Left ventricle myocardium inferior (tissue), 1 donor: ENCODE results near the gene ZCCHC7. TPM values are rescaled to one million over a fixed set of nuclear protein-coding genes. Genes with fewer than 3 reads are reported as not detected.
"Not testable (repeated sequence)": the region's sequence is repeated elsewhere in the genome, so short reads cannot be mapped to it uniquely, and the experiment has no call there.

Experiments used
- DNase-seq: peaks from one replicate; pipeline ENCODE4 v3.0.0-alpha.2; 2020
- H3K27ac ChIP-seq: fragments of 200-600 bp; replicated peaks from 2 replicates; pipeline ENCODE4 v1.8.0; 2021
- H3K27me3 ChIP-seq: fragments of 200-600 bp; 2 replicates; pipeline ENCODE4 v1.8.0; 2021; ENCODE audit warnings: low read depth
- H3K36me3 ChIP-seq: fragments of 200-600 bp; 2 replicates; pipeline ENCODE4 v1.8.0; 2021
- H3K4me1 ChIP-seq: fragments of 200-600 bp; 2 replicates; pipeline ENCODE4 v1.8.0; 2021
- H3K4me3 ChIP-seq: fragments of 200-600 bp; 2 replicates; pipeline ENCODE4 v1.8.0; 2021; ENCODE audit warnings: mild to moderate bottlenecking, moderate library complexity
- H3K9me3 ChIP-seq: fragments of 200-600 bp; replicated peaks from 2 replicates; pipeline ENCODE4 v1.8.0; 2021
- CTCF ChIP-seq: fragments of 200-600 bp; IDR thresholded peaks from 2 replicates; pipeline ENCODE4 v1.8.0; 2021; ENCODE audit warnings: antibody characterized with exemption, mild to moderate bottlenecking, borderline replicate concordance
- intact Hi-C: fragments of 100-400 bp; cut with micrococcal nuclease; formaldehyde crosslinking; loops from one replicate; pipeline ENCODE4 v1.11.0; 2022
- total RNA-seq: library from RNA; stranded (reverse); fragmentation: NEBNext Ultra II Directional; extraction: Animal tissue kit (Norgen Biotek cat#: 25700); gene quantifications from one replicate; pipeline ENCODE4 v1.2.1, GENCODE V29; 2021
- donor health status: DM: no; HTN: yes; CAD: no; lungs with severe emphysema.

ZCCHC7 gene
- total RNA-seq, 1 donor from 2014 or later: 8.1 TPM

- no peak overlapping the region for H3K4me3 ChIP-seq
- H3K9me3 ChIP-seq: peaks cover 11% of the 10 kb centered on the region
- H3K27me3 ChIP-seq: peaks cover 53% of the 10 kb centered on the region
- H3K36me3 ChIP-seq: no peaks in the 10 kb centered on the region
- H3K4me1 ChIP-seq: no peaks in the 10 kb centered on the region
- DNase-seq: no peak
- H3K27ac ChIP-seq: no peak overlapping the region
- intact Hi-C loops: no loop called here
- no peak for TF ChIP-seq CTCF
Measured at GRCh38 chr9:37107701-37108100, 12.7 kb upstream of the ZCCHC7 start.

- H3K4me3 ChIP-seq, H3K27ac ChIP-seq, H3K36me3 ChIP-seq, H3K27me3 ChIP-seq, DNase-seq, intact Hi-C loops, H3K9me3 ChIP-seq, H3K4me1 ChIP-seq: not testable (repeated sequence)
Measured at GRCh38 chr9:37114442-37114841, 5.9 kb upstream of the ZCCHC7 start.

DNA sequence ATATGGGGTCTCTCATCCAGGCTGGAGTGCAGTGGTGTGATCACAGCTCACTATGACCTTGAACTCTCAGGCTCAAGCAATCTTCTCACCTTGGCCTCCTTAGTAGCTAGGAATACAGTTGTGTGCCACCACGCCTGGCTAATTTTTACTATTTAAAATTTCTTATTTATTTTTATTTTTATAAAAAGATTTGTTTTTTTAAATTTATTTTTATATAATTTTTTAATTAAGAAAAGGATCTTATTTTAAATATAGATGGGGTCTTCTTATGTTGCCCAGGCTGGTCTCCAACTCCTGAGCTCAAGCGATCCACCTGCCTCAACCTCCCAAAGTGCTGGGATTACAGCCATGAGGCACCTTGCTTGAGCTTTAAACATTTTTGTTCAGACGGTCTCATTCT is 2.4 kb upstream of the ZCCHC7 start:
- Histone ChIP-seq H3K36me3 (no peaks in the 10 kb centered on the region), H3K4me1 (peaks cover 30% of the 10 kb centered on the region), H3K9me3 (no peaks in the 10 kb centered on the region), H3K27me3 (peaks cover 6% of the 10 kb centered on the region), H3K4me3 (no peak overlapping the region), H3K27ac (no peak overlapping the region)
- DNase-seq: no peak
- intact Hi-C loops: no loop called here
- TF ChIP-seq CTCF: no peak

DNA sequence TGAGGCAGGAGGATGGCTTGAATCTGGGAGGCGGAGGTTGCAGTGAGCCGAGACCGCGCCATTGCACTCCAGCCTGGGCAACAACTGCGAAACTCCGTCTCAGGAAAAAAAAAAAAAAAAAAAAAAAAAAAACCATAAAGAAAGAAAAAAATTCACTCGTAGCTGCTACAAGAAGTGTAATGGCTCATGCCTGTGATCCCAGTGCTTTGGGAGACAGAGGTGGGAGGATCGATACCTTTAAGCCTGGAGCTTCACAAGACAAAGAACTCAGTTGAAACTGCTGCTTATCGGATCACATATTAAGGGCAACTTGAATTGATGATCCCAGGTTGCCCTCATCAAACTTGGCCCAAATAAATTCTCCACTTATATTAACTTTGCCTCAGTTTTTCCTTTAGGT is 1.0 kb upstream of the ZCCHC7 start:
- TF ChIP-seq CTCF: no peak
- peaks cover 30% of the 10 kb centered on the region for H3K4me1 ChIP-seq
- H3K27ac ChIP-seq: no peak overlapping the region
- no peaks in the 10 kb centered on the region for H3K36me3 ChIP-seq
- no peak for DNase-seq
- peak overlapping the region; percentile 95 for H3K4me3 ChIP-seq
- H3K9me3 ChIP-seq: no peaks in the 10 kb centered on the region
- intact Hi-C loops: no loop called here
- H3K27me3 ChIP-seq: no peaks in the 10 kb centered on the region

DNA sequence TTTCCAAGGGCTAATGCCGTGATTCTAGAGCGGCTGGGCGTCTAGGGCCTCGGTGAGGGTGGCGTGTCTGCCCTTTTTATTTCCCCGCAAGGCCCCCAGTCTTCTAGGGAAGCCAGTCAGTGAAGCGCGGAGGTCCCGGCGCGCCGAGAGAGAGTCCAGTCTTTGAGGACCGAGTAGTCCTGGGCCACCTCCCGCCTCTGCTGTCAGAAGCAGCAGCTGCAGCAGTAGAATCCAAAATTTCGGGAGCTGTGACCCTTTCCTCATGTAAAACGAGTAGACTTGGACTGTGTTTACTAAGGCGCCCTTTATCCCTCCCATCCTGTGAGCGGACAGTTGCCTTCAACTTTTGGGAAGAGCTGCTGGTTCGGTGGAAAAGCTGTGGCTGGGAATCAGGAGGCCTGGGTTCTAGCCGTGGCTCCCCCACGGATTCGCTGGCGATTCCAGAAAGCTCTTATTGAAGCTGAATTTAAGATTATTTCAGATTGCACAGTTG is 515 bp downstream of the ZCCHC7 start:
- DNase-seq, H3K36me3 ChIP-seq, intact Hi-C loops, H3K27me3 ChIP-seq, H3K9me3 ChIP-seq: not testable (repeated sequence)
- Histone ChIP-seq H3K4me1 (peaks cover 30% of the 10 kb centered on the region), H3K27ac (peak overlapping the region; percentile 95), H3K4me3 (peak overlapping the region; percentile 95)

GRCh38 chr9:37121881-37122280 is 1.5 kb downstream of the ZCCHC7 start:
- Histone ChIP-seq H3K27me3 (no peaks in the 10 kb centered on the region), H3K4me1 (peaks cover 36% of the 10 kb centered on the region), H3K4me3 (peak overlapping the region; percentile 95), H3K9me3 (no peaks in the 10 kb centered on the region), H3K36me3 (peaks cover 4% of the 10 kb centered on the region), H3K27ac (no peak overlapping the region)
- TF ChIP-seq CTCF: no peak
- no peak for DNase-seq
- intact Hi-C loops: no loop called here
